SK-N-SH treated with all-trans-retinoic acid at 6 μM for 48 hours (cell line): ENCODE data around the gene TFEB.

ENCODE experiments used
- ATAC-seq: fragments of 200-7000 bp; cut with Tn5 transposase; 3 replicates; pipeline ENCODE4 v1.9.1; 2020; ENCODE audit warnings: mild to moderate bottlenecking, moderate library complexity
- ARNTL ChIP-seq: fragments of 450-650 bp; formaldehyde crosslinking; IDR thresholded peaks from 2 replicates; pipeline ENCODE4 v1.5.0; 2020; ENCODE audit warnings: low read depth, mild to moderate bottlenecking, moderate library complexity, borderline replicate concordance
- BACH2 ChIP-seq: fragments of 250-450 bp; sonication (Bioruptor Pico); IDR thresholded peaks from 2 replicates; pipeline ENCODE4 v1.9.0; 2021; ENCODE audit warnings: mild to moderate bottlenecking, borderline replicate concordance
- CREB5 ChIP-seq: fragments of 250-450 bp; sonication (Bioruptor Pico); IDR thresholded peaks from 2 replicates; pipeline ENCODE4 v1.5.1; 2020; ENCODE audit warnings: low read depth, mild to moderate bottlenecking, moderate library complexity
- CSDC2 ChIP-seq: fragments of 250-450 bp; sonication (Bioruptor Pico); IDR thresholded peaks from 2 replicates; pipeline ENCODE4 v1.5.0; 2020; ENCODE audit warnings: mild to moderate bottlenecking, moderate library complexity
- GLIS3 ChIP-seq: fragments of 250-450 bp; sonication (Bioruptor Pico); IDR thresholded peaks from 2 replicates; pipeline ENCODE4 v1.5.0; 2020; ENCODE audit warnings: mild to moderate bottlenecking, moderate library complexity
- ISL1 ChIP-seq: fragments of 250-450 bp; sonication (Bioruptor Pico); IDR thresholded peaks from 2 replicates; pipeline ENCODE4 v2.1.2; 2022; ENCODE audit warnings: mild to moderate bottlenecking, moderate library complexity
- PATZ1 ChIP-seq: fragments of 250-450 bp; sonication (Bioruptor Pico); IDR thresholded peaks from 2 replicates; pipeline ENCODE4 v1.8.0; 2020; ENCODE audit warnings: mild to moderate bottlenecking, moderate library complexity, borderline replicate concordance
- POU6F1 ChIP-seq: fragments of 250-450 bp; sonication (Bioruptor Pico); IDR thresholded peaks from 2 replicates; pipeline ENCODE4 v1.8.0; 2021; ENCODE audit warnings: low read depth, mild to moderate bottlenecking, moderate library complexity, borderline replicate concordance
- RARB ChIP-seq: fragments of 250-450 bp; sonication (Bioruptor Pico); IDR thresholded peaks from 2 replicates; pipeline ENCODE4 v1.8.0; 2021; ENCODE audit warnings: mild to moderate bottlenecking, moderate library complexity
- SNAI2 ChIP-seq: fragments of 250-450 bp; sonication (Bioruptor Pico); IDR thresholded peaks from 2 replicates; pipeline ENCODE4 v1.5.0; 2020; ENCODE audit warnings: mild to moderate bottlenecking, moderate library complexity
- TOX ChIP-seq: fragments of 250-450 bp; sonication (Bioruptor Pico); IDR thresholded peaks from 2 replicates; pipeline ENCODE4 v1.8.0; 2021; ENCODE audit warnings: mild to moderate bottlenecking, moderate library complexity, borderline replicate concordance
- TSHZ2 ChIP-seq: fragments of 250-450 bp; sonication (Bioruptor Pico); IDR thresholded peaks from 2 replicates; pipeline ENCODE4 v1.5.0; 2020; ENCODE audit warnings: mild to moderate bottlenecking, moderate library complexity
- ZC3H10 ChIP-seq: fragments of 250-450 bp; sonication (Bioruptor Pico); IDR thresholded peaks from 2 replicates; pipeline ENCODE4 v1.5.1; 2021; ENCODE audit warnings: mild to moderate bottlenecking, moderate library complexity
- ZFP3 ChIP-seq: fragments of 250-450 bp; sonication (Bioruptor Pico); IDR thresholded peaks from 2 replicates; pipeline ENCODE4 v1.5.0; 2020; ENCODE audit warnings: mild to moderate bottlenecking, moderate library complexity
- ZFP30 ChIP-seq: fragments of 450-650 bp; formaldehyde crosslinking; IDR thresholded peaks from 2 replicates; pipeline ENCODE4 v1.5.0; 2022; ENCODE audit warnings: mild to moderate bottlenecking, moderate library complexity
- ZNF565 ChIP-seq: fragments of 450-650 bp; formaldehyde crosslinking; conservative IDR thresholded peaks from 2 replicates; pipeline ENCODE4 v1.5.0; 2020; ENCODE audit warnings: low read depth, mild to moderate bottlenecking, moderate library complexity
- ZNF70 ChIP-seq: fragments of 450-650 bp; formaldehyde crosslinking; IDR thresholded peaks from 2 replicates; pipeline ENCODE4 v1.5.0; 2020; ENCODE audit warnings: mild to moderate bottlenecking, moderate library complexity
- ZNF8 ChIP-seq: fragments of 450-650 bp; formaldehyde crosslinking; IDR thresholded peaks from 2 replicates; pipeline ENCODE4 v1.5.0; 2020; ENCODE audit warnings: mild to moderate bottlenecking, moderate library complexity

The TFEB gene

GRCh38 chr6:41700463-41701347, 34.7 kb downstream of the TFEB start:
- no peak for ATAC-seq
- TF ChIP-seq CSDC2 (CRISPR knock-in tag) (no peak), TSHZ2 (CRISPR knock-in tag) (no peak)

GRCh38 chr6:41699063-41699462, 36.3 kb downstream of the TFEB start:
- ATAC-seq = no peak
- TF ChIP-seq CREB5 (no peak), ZC3H10 (CRISPR knock-in tag) (no peak), POU6F1 (no peak), ZNF8 (CRISPR knock-in tag) (no peak), ZFP3 (CRISPR knock-in tag) (no peak), BACH2 (CRISPR knock-in tag) (no peak), TOX (no peak), ZFP30 (CRISPR knock-in tag) (no peak), CSDC2 (CRISPR knock-in tag) (no peak), RARB (CRISPR knock-in tag) (no peak), ISL1 (CRISPR knock-in tag) (no peak), ARNTL (no peak), GLIS3 (CRISPR knock-in tag) (no peak), SNAI2 (CRISPR knock-in tag) (no peak), ZNF70 (no peak), PATZ1 (CRISPR knock-in tag) (no peak), TSHZ2 (CRISPR knock-in tag) (no peak), ZNF565 (no peak)
- TF ChIP-seq, all 23 proteins: peak for 0
